Superior temporal gyrus (tissue), 1 donor: ENCODE results near the gene LIMA1.

ENCODE experiments used
- DNase-seq: peaks from one replicate; pipeline ENCODE4 v3.0.0-alpha.2; 2016; ENCODE audit errors: extremely low spot score

The LIMA1 gene

DNA sequence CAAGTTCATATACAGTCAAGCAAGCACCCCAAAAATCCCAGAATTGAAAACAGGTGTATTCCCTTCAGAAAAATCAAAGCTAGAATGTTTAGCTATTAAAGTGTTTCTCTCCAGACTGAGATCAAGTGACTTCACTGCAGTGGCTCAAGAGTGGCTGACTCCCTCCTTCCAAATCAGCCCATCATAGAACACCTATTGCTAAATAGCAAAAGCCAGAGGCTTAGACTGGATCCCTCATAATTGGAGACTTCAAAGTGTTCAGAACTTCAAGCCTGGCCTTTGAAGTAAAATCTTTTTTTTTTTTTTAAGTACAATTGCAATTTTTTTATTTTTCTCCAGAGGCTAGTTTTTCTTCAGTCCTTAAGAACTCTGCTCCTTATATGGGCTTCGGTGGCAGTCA, 66.1 kb downstream of the LIMA1 start:
- no peak for DNase-seq

DNA sequence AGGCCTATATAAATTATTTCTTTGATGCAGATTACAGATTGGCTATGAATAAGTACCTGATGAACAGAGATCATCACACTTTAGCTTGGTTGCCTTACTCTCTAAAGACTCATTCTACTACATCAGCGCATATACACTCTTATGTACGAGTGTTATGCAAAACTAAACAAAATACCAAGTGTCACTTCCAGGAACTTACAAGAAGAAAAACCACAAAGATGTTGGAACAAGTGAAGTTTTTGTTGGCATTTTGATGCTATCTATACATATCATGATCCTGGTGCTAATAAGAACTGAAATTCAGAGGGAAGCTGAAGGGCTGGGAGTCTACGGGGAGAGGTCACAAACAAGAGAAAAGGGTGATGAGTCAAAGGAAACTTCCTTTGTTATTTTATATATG, 68.3 kb downstream of the LIMA1 start:
- no peak for DNase-seq

DNA sequence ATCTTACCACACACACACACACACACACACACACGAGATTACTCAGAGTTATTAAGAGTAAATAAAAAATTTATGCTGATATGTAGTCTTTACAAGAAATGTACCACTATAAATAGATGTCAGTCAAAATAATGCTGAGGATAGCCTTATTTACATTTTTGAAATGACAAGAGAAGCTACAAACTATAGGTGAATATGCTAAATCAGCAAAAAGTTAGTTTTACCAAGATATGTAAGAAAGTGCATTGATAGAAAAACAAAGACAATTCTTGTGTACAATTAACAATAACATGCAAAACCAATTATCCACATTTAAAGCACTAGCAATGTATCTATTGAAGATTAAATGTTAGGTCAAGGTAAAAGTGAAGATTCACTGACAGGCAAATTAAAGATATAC, 69.3 kb downstream of the LIMA1 start:
- no peak for DNase-seq

DNA sequence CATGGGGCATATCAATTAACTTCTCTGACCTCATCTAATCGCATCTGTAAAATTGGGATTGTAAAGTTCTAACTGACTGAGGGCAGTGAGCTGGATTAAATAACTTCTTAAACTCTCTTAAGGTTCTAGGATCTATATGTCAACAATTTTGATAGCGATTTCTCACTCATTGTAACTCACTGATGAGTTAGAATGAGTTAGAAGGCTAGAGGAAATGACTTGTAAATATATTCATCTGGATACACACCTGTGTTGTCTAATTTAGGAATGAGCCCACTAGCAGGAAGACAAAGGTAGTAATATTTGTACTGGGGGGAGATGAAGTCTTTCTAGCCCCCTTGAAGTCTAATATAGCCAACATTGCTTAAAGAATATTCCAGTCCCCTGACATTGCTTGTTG, 69.9 kb downstream of the LIMA1 start:
- DNase-seq, result no peak

DNA sequence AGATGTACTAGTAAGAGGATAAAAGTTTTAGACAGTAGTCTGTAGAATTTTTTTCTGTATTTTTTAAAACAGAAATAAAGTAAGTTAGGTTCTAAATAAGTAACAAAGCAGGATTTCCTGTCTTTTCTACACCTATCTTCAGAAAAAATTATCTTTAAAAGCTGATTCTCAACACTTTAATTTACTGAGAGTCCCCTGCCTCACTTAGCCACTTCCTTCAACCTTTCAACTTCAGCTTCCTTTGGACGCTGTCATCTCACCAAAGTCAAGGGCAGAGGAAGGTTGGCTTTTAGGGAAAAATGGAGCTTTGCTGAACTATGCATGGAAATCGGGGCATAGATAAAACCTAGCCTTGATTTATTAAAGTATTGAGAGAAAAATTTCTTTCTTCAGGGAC, 71.3 kb downstream of the LIMA1 start:
- no peak for DNase-seq

DNA sequence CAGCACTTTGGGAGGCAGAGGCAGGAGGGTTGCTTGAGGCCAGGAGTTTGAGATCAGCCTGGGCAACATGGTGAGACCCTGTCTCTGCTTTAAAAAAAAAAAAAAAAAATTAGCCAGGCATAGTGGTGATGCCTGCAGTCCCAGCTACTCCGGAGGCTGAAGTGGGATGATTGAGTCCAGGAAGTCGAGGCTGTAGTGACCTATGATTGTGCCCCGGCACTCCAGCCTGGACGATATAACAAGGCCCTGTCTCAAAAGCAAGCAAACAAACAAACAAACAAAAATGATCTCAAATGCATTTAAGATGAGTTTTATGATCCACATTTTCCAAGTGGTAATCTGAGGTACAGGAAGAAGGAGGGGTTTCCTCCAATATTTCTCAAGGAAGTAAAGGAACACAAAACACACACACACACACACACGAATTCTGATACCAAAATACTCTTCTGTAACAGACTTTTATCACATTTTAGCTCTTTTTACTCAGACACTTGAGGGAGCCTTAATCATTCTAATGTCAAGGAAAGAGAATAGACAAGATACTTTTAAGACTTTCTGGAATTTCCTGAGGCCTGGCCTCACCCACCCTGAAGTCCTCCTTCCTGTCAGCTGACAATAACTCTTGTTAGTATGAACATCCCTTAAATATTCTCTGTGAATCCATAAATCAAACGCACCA, 71.8 kb downstream of the LIMA1 start:
- DNase-seq, result no peak

DNA sequence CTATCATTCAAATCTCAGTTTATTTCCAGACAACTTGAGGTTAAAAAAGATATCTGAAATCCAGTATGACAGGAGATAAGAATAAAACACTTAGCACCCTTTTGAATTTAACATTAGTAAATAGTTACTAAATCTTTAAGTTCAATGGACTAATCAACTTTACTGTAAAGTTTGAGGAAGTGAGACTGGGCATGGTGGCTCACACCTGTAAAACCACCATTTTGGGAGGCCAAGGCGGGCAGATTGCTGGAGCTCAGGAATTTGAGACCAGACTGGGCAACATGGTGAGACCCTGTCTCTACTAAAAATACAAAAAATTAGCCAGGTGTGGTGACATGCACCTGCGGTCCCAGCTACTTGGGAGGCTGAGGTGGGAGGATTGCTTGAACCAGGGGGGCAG, 75.9 kb downstream of the LIMA1 start:
- no peak for DNase-seq

DNA sequence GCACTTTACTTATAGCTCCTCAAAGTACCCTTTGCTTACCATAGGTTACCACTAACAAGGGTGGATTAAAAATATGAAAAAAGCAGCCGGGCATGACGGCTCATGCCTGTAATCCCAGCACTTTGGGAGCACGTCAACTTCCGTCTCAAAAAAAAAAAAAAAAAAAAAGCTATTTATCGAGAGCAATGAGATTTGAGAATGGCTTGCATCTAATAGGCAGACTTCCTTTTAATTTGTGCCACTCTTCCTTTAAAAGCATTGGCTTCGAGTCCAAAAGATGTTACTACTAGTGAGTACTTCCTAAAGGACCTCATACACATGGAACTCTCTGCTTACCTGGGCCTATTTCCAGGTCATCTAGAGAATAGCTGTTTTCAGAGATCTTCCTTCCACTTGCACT, 77.7 kb downstream of the LIMA1 start:
- DNase-seq, result no peak

DNA sequence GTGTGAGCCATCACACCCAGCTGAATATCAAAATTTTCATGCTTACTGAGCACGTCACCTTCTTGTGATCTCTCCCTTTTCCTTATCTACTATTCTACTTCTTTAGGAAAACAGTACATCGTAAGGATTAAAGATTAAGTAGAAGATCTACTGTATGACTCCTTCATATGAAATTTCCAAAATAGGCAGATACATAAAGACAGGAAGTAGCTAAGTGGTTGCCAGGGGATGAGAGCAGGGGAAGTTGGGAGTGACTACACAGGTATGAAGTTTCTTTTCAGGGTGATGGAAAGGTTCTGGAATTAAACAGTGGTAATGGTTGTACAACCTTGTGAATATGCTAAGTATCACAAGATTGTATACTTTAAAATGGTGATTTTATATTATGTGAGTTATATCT, 79.6 kb downstream of the LIMA1 start:
- no peak for DNase-seq

DNA sequence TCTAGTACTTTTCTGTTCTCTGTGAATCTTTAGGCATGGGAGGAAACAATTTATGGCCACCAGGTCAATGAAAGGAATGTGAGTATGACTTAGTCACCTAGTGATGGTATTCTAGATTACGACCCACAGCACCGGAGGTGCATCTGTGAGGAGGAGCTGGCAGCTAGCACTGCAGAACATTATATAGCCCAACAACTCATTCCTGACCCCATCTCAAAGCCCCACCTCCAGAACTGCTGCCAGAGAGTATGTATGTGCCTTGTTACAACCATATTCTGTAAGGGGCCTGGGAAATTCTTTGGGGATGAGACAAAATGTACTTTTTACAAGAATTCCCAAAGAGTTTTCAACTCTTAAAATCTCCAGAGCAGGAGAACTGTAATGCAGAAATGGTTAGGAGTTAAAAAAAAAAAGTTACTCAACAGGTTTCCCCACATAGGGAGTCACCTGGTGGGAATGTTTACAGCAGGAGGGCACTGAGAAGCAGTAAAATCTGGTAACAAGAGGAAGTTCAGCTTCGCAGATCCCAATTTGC, 81.3 kb downstream of the LIMA1 start:
- DNase-seq, result no peak

DNA sequence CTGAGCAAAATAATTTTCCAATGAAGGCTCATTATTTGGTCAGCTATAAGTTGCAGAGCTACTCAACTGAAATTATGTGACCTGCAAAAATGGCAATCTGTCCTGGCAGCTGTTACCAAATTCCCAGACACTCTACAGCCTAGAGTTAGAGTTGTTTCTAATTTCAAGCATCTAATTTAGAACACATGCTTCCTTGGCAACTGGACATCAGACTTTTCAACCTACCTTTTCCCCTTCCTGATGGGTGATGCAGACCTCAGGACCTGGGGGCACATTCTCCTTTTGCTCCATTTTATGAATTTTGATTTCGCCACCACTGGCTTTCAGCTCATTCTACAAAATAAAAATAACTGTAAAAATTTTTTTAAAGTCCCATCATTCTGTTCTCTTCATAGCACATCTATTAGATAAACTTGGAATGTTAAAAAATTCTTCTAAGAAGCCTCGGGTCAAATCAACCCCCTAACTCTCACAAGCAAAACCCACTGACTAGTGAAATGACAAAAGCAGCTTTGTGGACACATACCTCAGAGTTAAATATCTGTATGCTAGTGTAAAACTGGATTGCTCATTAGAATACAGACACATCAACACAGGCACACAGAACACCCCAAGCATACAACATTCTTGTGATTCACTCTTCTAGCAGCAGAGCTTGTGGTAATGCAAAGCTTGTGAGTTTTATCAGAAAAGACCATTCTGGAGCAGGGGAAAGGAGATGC, 82.6 kb downstream of the LIMA1 start:
- DNase-seq, result no peak

DNA sequence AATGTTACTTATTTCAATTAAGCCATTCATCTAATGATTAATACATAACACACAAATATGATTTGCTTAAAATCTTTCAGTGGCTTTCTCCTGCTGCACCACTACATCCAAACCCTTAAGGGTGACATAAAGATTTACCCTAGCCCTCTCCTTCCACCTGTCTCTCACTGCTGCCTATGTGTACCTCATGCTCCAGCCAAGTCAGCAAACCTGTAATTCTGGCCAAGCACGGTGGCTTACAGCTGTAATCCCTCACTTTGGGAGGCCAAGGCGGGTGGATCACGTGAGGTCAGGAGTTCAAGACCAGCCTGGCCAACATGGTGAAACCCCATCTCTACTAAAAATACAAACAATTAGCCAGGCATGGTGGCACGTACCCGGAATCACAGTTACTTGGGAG, 84.5 kb downstream of the LIMA1 start:
- DNase-seq, result no peak

DNA sequence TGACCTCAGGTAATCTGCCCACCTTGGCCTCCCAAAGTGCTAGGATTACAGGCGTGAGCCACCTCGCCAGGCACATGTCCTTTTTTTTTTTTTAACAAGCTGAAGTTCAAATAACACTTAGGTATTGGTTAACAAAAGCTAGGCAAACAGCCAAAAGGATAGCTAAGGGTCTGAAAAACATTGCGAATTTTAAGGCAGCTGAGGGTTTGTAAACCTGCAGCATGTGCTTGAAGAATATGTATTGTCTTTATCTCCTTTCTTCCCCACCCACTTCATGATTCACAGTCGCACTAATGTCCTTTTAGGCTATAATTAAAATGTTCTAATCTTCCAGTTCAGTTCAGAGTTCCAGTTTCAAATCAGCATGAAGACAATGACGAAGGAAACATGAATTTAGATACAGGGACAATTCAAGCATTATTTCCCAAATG, 86.0 kb downstream of the LIMA1 start:
- no peak for DNase-seq

DNA sequence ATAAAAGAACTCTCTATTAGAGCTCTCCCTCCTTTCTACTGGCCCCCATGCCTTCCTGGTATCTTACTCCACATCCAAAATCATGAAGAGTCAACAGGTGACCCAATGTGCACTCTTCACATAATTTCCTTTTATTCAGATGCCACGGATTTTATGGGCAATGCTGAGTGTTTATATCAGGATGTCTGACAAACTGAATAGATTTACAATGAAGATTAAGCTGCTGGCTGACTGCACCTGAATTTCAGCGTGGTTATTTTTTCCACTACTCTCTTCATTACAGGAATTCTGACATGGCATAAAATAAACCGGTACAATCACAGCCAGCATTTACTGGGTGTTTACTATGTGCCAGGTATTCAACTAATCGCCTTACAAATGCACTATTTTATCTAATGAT, 86.8 kb downstream of the LIMA1 start:
- DNase-seq, result no peak

DNA sequence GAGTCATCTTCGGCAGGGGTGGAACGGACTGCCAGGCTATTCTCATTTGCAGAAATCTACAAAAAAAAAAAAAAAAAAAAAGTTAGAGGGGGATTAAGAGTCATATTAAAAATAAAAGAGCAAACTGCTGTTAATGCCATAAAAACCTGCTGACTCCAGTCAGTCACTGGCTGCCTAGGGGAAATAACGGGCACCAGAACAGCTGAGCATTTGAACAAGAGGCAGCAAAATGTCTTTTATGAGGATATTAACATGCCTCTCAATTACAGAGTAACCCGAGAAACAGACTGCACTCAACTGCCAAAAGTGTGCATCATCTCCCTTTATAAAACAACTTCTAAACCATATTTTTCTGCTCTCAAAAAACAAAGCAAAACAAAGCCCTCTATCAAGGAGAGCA, 87.5 kb downstream of the LIMA1 start:
- DNase-seq, result no peak

DNA sequence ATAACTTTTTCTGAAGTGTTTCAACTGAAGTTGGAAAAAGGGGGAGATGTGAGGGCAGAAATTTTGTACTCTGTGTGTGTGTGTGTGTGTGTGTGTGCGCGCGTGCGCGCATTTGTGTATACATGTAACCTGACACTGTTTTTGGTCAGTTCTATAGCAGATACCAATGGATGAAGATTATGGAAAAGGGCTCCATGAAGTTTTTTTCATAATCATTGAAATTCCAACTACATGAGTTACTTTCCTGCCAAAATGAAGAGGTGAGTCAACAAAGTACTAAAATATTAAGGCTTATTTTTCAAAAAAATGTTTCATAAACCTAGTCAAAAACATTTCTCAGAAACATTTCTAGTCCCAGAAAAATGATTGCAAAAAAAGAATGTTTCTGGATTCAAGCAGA, 90.4 kb downstream of the LIMA1 start:
- no peak for DNase-seq

DNA sequence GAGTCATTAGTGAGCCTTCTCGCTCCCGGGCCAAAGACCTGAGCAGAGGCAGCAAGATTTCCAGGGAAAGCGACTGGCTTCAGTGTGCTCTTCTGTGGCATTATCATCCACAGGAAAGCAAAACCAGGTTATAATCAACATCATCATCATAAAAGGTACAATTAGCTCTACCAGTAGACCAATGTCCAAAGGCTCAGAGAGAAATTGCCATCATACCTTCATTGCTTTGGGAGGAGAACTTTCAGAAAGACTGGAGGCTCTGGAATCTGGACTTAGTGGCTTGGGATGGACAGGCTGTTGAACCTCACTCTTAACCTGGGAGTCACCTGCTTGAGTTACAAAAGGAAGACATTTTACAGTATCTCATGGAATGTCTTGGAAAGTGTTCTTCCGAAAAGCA, 91.1 kb downstream of the LIMA1 start:
- no peak for DNase-seq

DNA sequence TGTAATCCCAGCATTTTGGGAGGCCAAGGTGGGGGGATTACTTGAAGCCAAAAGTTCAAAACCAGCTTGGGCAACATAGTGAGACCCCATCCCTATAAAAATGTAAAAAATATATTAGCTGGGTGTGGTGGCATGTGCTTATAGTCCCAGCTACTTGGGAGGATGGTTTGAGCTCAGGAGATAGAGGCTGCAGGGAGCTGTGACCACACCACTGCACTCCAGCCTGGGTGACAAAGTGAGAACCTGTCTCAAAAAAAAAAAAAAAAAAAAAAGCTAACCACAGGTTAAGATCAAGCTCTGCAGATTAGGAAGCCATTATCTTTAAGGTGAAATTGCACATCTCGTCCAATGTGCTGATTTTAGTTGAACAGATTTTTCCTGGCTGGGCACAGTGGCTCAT, 92.5 kb downstream of the LIMA1 start:
- DNase-seq, result no peak

DNA sequence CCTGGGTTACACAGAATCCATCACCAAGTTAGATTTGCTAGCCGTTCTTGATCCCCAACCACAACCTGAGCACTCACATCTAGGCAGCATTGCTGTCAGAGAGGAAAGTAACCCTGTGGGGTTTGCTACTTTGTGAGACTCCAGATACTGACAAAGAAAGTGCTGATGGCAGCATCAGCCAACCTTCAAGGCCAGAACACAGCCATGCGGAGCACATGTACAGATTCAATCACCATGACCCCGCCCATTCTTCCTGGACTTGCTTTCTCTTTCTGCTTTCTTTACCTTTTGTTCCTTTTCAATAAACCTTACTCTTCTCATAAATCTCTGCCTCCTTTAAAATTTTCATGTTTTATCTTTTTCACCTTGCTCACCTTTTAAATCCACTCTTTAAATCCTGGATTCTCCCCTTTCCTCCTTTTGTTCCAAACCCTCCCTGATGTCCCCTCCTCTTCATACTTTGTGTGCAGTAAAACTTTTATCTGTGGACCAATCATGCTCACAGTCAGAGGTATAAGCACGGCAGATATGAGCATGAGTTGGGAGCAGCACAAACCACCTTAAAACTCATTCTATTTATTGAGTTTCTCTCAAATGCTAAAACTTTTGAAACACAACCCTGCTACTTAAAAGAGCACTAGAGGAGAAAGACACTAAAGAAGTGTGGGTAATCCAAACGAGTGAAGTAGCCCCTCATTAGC, 94.3 kb downstream of the LIMA1 start:
- no peak for DNase-seq

DNA sequence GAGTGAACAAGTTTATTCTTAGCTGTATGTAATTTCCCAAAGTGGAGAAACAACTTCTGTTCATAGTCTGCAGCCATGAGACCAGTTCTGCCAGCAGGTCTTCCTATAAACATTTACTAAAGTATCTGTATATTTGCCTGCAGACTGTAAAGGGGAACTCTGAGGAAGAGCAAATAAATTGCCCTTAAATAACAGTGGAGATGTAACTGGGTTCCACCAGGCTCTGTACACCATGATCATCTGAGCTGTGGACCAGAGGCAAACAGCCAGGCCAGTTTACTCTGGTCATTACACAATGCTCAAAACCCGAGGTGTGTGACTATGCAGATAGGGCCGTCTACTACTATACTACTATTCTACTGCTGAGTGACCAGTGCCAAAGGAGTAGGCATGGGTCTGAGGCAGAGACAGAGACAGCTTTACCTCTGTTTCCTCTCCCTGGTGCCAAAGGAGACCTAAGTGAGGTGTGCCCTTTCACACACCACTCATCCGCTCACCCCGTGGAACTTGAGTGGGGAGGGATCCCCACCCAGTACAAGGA, 95.0 kb downstream of the LIMA1 start:
- no peak for DNase-seq

DNA sequence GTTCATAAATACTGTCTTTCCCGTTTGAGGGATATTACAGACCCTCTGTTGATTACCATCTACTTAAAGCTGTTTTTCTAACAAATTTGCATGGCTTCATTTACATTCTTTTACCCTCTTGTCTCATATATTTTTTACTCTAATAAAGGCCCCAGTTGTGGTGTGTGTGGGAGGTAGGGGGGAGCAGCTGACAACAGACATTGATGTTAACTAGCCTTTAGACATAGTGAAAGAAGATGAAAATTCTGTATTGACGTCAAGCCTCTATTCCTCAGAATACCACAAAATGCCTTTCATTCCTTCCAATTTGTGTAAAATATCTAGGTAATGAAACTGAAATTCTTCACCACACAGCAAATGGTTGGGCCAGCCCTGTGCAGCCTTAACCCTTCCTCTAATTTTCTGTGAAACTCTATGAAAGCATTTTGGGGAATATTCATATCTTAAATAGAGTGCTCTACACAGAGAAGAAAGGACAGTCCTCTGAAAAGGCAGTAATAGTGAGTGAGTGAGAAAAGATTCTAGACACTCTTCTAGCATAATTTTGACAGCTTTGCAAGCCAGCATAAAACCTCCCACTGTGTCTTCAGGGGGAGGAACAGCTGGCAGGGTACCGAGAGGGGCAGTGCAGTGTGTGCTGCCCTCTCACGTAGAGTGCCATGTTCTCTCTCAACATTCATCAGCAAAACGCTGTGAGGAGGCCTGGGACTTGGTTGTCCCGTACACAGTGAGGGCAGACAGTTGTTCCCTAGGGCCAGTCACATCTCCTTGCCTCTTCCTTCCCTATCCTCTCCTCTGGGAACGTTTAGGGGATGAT, 96.0 kb downstream of the LIMA1 start:
- DNase-seq, result peak; percentile 28

DNA sequence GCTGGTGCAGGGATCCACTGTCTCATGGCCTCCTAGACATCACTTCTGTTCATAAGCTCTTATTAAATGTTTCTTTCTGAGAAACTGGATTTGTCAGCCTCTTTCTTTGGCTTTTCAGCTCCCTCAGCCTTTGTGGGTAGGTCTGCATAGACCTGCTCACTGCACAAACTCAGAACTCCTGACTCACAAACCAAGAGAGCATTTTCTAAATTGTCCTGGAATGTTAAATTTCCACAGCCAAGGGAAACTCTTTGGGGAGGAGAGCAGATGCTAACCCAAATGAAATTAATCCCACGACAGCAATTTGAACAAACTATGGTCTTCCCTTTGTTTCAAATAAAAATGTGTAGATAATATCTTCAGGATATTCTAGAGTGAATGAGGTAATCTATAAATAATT, 96.6 kb downstream of the LIMA1 start:
- no peak for DNase-seq
